ENCODE measurements around the gene HOXB3. TPM values are rescaled to one million over a fixed set of nuclear protein-coding genes. Genes with fewer than 3 reads are reported as not detected.

HOXB3 gene
- total RNA-seq, 3 donors from 2014 or later, result 13.8 to 36.7 (median 14.4) TPM

DNA sequence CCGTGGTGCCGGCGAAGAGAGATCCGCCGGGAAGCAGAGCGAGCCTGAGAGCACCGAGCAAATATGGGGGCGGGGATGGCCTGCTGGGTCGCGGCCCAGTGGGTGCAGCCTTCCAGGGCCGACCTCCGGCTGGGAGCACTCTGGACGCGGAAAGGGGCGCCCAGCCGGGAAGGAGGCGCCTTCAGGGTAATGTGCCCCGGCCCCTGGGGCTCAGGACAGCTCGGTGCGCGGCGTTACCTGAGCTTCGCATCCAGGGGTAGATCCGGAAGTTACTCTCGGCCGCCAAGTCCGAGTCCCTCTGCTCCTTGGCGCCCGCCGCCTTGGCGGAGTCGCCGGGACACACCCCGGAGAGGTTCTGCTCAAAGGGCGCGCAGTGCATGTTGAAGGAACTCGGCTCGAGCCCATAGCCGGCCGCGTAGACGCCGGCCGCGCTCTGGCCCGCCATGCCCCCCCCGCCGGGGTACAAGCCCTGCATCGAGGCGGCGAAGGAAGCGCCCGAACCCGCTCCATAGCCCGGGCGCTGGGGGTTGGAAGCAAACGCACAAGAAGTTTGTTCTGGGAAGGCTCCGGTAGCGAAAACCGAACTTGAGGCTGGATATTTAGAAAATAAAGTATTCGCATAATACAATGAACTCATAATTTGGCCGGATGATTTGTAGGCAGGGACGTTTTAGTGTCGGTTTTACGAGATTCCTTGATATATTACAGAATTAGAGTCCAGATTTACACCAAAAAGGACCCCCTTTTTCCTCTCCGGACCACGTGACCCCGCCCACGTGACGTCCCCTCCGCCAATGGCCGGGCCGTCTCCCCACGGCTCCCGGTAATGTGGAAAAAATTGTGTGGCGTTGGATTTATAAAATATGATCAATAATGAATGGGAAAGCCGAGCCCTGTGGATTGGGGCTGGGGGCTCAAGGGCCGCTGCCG is 20.5 kb upstream of the HOXB3 start, which contains the start of gene HOXB7:
Gene HOXB7 (minus strand): TSS at position 736 of the 930 bp plus-strand sequence. CDS start 99 bp downstream, at position 637.
- Histone ChIP-seq H3K9me3 (no peaks in the 10 kb centered on the region), H3K4me1 (no peaks in the 10 kb centered on the region), H3K27ac (peak within 1 kb of the TSS; percentile 45 to 81), H3K36me3 (no peaks in the 10 kb centered on the region), H3K27me3 (peaks cover 16 to 97% of the 10 kb centered on the region in 2 donors), H3K4me3 (peak within 1 kb of the TSS; percentile 54 to 78 (median 68))
- intact Hi-C loops (cut with DNase I; ENCODE audit: low total_unique reads), result no loop called here
- TF ChIP-seq, protein P1, sequence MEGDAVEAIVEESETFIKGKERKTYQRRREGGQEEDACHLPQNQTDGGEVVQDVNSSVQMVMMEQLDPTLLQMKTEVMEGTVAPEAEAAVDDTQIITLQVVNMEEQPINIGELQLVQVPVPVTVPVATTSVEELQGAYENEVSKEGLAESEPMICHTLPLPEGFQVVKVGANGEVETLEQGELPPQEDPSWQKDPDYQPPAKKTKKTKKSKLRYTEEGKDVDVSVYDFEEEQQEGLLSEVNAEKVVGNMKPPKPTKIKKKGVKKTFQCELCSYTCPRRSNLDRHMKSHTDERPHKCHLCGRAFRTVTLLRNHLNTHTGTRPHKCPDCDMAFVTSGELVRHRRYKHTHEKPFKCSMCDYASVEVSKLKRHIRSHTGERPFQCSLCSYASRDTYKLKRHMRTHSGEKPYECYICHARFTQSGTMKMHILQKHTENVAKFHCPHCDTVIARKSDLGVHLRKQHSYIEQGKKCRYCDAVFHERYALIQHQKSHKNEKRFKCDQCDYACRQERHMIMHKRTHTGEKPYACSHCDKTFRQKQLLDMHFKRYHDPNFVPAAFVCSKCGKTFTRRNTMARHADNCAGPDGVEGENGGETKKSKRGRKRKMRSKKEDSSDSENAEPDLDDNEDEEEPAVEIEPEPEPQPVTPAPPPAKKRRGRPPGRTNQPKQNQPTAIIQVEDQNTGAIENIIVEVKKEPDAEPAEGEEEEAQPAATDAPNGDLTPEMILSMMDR (IDR thresholded peaks at IDR 0.05), result no peak
- TF ChIP-seq POLR2AphosphoS5 (IDR thresholded peaks at IDR 0.05) (peak in 1 of 3 donors; percentile 11), POLR2A (IDR thresholded peaks at IDR 0.05) (no peak)
- no peak for DNase-seq (ENCODE audit: low spot score in 2 of 2)

DNA sequence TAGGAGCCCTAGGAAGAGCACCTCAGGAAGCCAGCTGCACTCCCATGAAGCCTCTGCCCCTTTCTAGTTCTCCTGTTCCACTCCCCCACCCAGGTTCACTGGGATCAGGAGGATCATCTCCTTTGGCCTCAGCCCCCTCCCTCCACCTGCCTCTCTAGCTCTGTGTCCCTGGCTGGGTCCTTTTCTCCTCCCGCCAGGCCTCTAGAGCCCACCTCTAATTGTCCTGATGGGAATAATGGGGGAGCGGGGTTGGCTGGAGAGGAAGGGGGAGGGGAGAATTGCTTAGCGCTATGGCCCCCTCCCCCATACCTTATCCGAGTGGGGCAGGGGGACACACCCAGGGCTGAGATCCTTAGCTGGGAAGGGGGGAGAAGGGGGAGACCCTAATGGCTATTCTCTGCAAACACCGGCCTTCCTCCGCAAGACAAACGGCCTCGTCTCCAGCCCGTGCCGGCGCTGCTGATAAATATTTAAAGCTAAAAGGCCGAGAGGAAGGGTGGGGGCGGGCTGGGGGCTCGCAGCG is 19.8 kb upstream of the HOXB3 start:
- peaks cover 16 to 97% of the 10 kb centered on the region in 2 donors for H3K27me3 ChIP-seq
- no peak for DNase-seq (ENCODE audit: low spot score in 2 of 2)
- H3K4me3 ChIP-seq, result peak overlapping the region; percentile 54 to 78 (median 68)
- H3K4me1 ChIP-seq, result no peaks in the 10 kb centered on the region
- TF ChIP-seq POLR2AphosphoS5 (IDR thresholded peaks at IDR 0.05), result no peak
- TF ChIP-seq POLR2A (IDR thresholded peaks at IDR 0.05), result no peak
- TF ChIP-seq, protein P1 (IDR thresholded peaks at IDR 0.05), result no peak
- no peaks in the 10 kb centered on the region for H3K36me3 ChIP-seq
- intact Hi-C loops (cut with DNase I; ENCODE audit: low total_unique reads), result no loop called here
- peak overlapping the region; percentile 45 to 81 for H3K27ac ChIP-seq
- H3K9me3 ChIP-seq, result no peaks in the 10 kb centered on the region

DNA sequence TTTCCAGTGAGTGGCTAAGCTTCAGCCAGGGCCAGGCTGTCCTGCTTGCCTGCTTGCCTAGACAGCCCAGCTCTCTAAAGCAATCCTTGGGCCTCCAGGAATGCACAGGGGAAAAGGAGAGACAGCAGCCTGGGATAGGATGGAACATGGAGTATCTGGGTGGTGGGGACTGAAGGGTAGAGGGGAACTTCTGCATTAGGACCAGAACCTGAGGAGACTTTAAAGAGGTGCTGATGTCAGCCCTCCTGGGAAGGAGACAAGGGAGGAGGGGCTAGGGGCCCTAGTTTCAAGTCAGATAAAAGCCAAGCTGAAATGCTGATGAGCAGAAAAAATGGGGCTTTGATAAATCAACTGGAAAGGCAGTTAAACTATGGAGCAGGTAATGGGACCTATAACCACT is 19.0 kb upstream of the HOXB3 start:
- intact Hi-C loops (cut with DNase I; ENCODE audit: low total_unique reads), result no loop called here
- TF ChIP-seq, protein P1 (IDR thresholded peaks at IDR 0.05), result no peak
- TF ChIP-seq POLR2A (IDR thresholded peaks at IDR 0.05) (no peak), POLR2AphosphoS5 (IDR thresholded peaks at IDR 0.05) (no peak)
- no peaks in the 10 kb centered on the region for H3K9me3 ChIP-seq
- no peaks in the 10 kb centered on the region for H3K36me3 ChIP-seq
- no peaks in the 10 kb centered on the region for H3K4me1 ChIP-seq
- no peak overlapping the region for H3K4me3 ChIP-seq
- peaks cover 10 to 97% of the 10 kb centered on the region in 2 donors for H3K27me3 ChIP-seq
- H3K27ac ChIP-seq, result no peak overlapping the region
- DNase-seq (ENCODE audit: low spot score in 2 of 2), result no peak

DNA sequence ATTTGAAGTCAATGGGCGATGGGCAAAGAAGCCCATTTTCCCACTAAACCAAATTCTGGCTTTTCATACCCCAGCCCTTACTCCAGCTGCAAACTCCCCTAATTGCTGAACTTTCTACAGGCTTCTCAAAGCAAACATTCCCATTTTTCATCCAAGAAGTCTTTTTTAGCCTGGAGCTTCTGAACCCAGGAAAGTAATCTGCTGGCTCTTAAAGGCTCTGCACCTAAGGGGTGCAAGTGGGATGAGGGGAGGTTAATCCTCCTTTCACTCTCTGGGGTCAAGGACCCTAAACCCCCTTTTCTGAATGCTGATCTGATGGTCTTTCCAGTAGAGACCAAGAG is 18.4 kb upstream of the HOXB3 start:
- DNase-seq (ENCODE audit: low spot score in 2 of 2), result no peak
- intact Hi-C loops (cut with DNase I; ENCODE audit: low total_unique reads), result loop anchor here (1.0 kb wide), 1 partner anchor 16 kb away; no protein-coding TSS in a partner anchor
- H3K27ac ChIP-seq, result no peak overlapping the region
- no peaks in the 10 kb centered on the region for H3K4me1 ChIP-seq
- no peak overlapping the region for H3K4me3 ChIP-seq
- TF ChIP-seq, protein P1 (IDR thresholded peaks at IDR 0.05), result no peak
- TF ChIP-seq POLR2AphosphoS5 (IDR thresholded peaks at IDR 0.05), result no peak
- no peak for TF ChIP-seq POLR2A (IDR thresholded peaks at IDR 0.05)
- H3K27me3 ChIP-seq, result peaks cover 10 to 97% of the 10 kb centered on the region in 2 donors
- H3K36me3 ChIP-seq, result no peaks in the 10 kb centered on the region
- H3K9me3 ChIP-seq, result no peaks in the 10 kb centered on the region
